BE2C (cell line): ENCODE data around the gene TFDP1.
A peak's percentile ranks its signal among the peaks of the same experiment; 100 is the strongest.

ENCODE experiments used
- DNase-seq: peaks from one replicate; pipeline ENCODE4 v3.0.0-alpha.2; 2020
- H3K27me3 ChIP-seq: fragments of 250-450 bp; sonication (Bioruptor Pico); 2 replicates; pipeline ENCODE4 v1.5.1; 2020; ENCODE audit warnings: mild to moderate bottlenecking
- H3K36me3 ChIP-seq: fragments of 250-450 bp; sonication (Bioruptor Pico); 2 replicates; pipeline ENCODE4 v1.5.1; 2020; ENCODE audit warnings: mild to moderate bottlenecking
- H3K4me1 ChIP-seq: fragments of 250-450 bp; sonication (Bioruptor Pico); 2 replicates; pipeline ENCODE4 v1.5.1; 2020
- H3K4me3 ChIP-seq: 2 replicates; pipeline ENCODE4 v1.5.1; 2011; ENCODE audit warnings: low read depth, low read length
- H3K9me3 ChIP-seq: fragments of 250-450 bp; sonication (Bioruptor Pico); 2 replicates; pipeline ENCODE4 v1.5.1; 2020
- TF ChIP-seq, protein P1 (sequence below): IDR thresholded peaks from 2 replicates; pipeline ENCODE4 v1.5.1; 2012; ENCODE audit warnings: mild to moderate bottlenecking, low read depth, low read length

The TFDP1 gene

DNA sequence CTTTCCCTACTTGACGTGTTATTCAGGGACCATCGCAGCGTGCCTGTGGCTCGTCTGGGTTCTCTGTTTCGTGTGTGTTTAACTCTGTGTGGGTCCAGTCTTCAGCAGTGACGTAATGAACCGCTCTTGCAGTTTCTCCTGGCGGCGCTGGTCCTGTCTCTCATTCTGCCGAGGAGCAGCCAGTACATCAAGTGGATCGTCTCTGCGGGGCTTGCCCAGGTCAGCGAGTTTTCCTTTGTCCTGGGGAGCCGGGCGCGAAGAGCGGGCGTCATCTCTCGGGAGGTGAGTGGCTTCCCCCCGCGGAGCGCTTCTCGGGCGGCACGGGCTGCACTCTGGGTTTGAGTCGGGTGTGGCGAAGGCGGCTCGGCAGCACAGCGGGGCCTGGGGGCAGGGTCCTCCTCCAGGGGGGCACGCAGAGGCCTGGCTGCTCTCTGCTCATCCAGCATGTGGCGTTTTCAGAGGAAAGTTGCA, 36.3 kb upstream of the TFDP1 start:
- Histone ChIP-seq H3K4me3 (no peak overlapping the region), H3K27me3 (no peaks in the 10 kb centered on the region), H3K4me1 (peaks cover 52% of the 10 kb centered on the region), H3K9me3 (no peaks in the 10 kb centered on the region; the same call in 1 of the 2 replicates), H3K36me3 (peaks cover 7% of the 10 kb centered on the region)
- no peak for DNase-seq
- TF ChIP-seq, protein P1, sequence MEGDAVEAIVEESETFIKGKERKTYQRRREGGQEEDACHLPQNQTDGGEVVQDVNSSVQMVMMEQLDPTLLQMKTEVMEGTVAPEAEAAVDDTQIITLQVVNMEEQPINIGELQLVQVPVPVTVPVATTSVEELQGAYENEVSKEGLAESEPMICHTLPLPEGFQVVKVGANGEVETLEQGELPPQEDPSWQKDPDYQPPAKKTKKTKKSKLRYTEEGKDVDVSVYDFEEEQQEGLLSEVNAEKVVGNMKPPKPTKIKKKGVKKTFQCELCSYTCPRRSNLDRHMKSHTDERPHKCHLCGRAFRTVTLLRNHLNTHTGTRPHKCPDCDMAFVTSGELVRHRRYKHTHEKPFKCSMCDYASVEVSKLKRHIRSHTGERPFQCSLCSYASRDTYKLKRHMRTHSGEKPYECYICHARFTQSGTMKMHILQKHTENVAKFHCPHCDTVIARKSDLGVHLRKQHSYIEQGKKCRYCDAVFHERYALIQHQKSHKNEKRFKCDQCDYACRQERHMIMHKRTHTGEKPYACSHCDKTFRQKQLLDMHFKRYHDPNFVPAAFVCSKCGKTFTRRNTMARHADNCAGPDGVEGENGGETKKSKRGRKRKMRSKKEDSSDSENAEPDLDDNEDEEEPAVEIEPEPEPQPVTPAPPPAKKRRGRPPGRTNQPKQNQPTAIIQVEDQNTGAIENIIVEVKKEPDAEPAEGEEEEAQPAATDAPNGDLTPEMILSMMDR, result no peak

DNA sequence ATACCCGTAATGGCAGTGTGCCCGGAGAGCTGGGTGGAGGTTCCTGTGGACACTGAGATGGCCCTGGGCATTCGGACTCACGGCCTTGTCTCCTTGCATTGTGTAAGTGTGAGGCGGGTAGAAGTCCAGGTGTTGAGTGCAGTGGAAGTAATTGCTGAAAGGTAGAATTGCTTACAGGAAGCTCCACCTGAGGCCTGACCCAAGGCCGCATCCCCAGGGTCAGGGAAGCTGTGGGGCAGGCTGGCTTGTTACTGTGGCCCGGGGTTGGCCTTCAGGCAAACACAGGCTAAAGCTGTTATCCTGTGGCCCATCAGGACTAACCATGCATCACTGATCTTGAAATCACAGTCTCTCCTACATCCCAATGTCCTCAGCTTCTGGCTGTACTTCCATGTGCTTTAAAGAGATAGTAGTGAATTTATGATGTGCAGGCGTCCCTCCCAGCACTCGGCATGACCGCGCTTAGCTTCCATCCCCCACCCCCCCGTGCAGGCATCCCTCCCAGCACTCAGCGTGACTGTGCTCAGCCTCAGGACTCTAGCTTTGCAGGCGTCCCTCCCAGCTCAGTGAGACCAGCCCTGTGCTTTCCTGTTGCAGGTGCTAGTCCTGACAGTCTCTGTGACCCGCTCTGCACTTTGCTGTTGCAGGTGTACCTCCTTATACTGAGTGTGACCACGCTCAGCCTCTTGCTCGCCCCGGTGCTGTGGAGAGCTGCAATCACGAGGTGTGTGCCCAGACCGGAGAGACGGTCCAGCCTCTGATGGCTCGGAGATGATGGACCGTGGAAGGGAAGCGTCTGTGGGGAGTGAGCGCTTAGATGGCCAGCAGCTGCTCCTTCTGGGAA, 35.6 kb upstream of the TFDP1 start:
- TF ChIP-seq, protein P1, result no peak
- peaks cover 7% of the 10 kb centered on the region for H3K36me3 ChIP-seq
- no peaks in the 10 kb centered on the region; the same call in 1 of the 2 replicates for H3K9me3 ChIP-seq
- H3K27me3 ChIP-seq, result no peaks in the 10 kb centered on the region
- DNase-seq, result peak; percentile 83
- H3K4me3 ChIP-seq, result peak overlapping the region; percentile 36
- peaks cover 47% of the 10 kb centered on the region for H3K4me1 ChIP-seq

DNA sequence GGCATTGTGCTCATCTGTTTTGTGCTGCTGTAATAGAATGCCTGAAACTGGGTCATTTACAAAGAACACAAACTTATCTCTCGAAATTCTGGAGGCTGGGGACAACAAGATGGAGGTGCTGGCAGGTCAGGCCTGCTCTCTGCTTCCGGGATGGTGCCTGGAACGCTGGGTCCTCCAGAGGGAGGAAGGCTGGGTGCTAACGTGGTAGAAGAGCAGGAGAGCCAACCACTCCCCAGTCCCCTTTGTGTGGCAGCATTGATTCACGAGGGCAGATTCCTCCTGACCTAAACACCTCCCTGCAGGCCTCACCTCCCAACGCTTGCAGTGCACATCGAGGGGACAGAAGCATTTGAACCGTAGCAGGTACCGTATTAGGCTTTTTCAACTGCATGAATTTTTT, 34.1 kb upstream of the TFDP1 start:
- H3K36me3 ChIP-seq, result peaks cover 7% of the 10 kb centered on the region
- peaks cover 32% of the 10 kb centered on the region for H3K4me1 ChIP-seq
- no peak for DNase-seq
- no peaks in the 10 kb centered on the region for H3K9me3 ChIP-seq
- H3K4me3 ChIP-seq, result no peak overlapping the region
- no peaks in the 10 kb centered on the region for H3K27me3 ChIP-seq
- TF ChIP-seq, protein P1, result no peak

DNA sequence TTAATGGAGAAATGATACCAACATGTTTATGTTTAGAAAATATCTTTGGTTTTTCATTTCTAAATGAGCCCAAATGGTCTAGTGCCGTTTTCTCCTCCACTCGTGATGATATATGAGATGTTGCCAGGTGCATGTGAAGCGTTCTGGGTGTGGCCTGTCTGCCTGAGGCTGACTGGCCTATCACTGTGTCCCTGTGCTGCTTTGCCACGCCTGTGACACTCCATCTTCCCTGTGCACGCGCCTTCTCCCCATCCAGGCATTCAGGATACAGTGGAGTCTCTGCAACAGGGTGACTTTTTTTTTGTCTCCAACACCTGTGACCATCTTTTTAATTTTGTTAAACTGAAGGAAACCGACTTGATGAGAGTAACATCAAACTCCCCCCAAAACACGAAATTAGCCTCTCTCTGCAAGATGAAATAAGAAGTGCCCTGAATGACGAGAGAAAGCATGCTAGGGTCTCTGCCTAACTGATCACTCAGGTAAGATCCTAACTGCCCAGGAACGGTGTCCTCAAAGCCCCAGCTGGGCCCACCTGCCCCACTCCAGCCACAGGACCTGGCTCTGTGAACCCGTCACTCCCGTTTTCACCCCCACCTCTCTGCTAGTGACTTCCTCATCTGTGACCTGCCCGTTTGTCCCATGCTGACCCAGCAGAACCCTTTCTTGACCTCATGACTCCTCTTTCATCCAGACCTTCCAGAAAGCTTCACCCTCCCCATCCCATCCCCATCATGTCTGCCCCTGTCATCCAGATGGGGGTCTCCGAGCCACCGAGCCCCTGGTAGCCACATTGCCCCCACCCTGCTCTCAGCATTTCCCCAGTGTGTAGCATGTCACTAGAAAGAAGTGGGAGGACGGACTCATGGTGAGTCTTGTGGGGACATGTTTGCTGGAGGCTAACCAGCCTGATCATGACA, 33.2 kb upstream of the TFDP1 start:
- no peak for DNase-seq

DNA sequence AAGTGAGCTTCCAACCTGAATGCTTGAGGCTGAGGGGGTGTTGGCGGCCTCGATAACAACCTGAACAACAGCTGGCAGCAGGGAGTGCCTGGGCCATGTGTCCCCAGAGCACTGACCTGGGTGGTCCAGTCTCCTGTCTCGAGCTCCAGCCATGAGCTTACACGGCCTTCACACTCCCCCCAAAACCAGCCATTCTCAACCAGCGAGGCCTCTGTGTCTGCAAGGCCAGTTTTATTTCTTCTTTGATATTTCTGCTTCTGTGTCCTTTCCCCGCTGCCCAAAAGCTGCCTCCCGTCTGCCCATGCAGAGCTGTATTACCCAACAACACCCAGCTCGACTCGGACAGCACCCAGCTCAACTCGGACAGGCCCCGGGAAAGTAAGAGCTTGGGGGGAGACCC, 32.5 kb upstream of the TFDP1 start:
- TF ChIP-seq, protein P1, result no peak
- peaks cover 7% of the 10 kb centered on the region for H3K36me3 ChIP-seq
- H3K4me1 ChIP-seq, result peaks cover 24% of the 10 kb centered on the region
- H3K27me3 ChIP-seq, result no peaks in the 10 kb centered on the region
- no peak overlapping the region for H3K4me3 ChIP-seq
- DNase-seq, result no peak
- no peaks in the 10 kb centered on the region for H3K9me3 ChIP-seq

More for the DNA sequence above, 33.2 kb upstream of the TFDP1 start:
- Histone ChIP-seq H3K4me1 (peaks cover 24% of the 10 kb centered on the region), H3K36me3 (peaks cover 7% of the 10 kb centered on the region), H3K4me3 (no peak overlapping the region), H3K27me3 (no peaks in the 10 kb centered on the region), H3K9me3 (no peaks in the 10 kb centered on the region)
- TF ChIP-seq, protein P1, result no peak
